GM19397 (cell line): ENCODE results near the gene SGK2.

Source experiments
- ATAC-seq: cut with Tn5 transposase; IDR thresholded peaks from one replicate; pipeline ENCODE4 v1.9.1; 2021; ENCODE audit warnings: mild to moderate bottlenecking, moderate library complexity; ENCODE audit not compliant: unreplicated experiment

SGK2 gene

GRCh38 chr20:43558412-43559146 is at the start of gene SGK2:
Gene SGK2 (plus strand): TSS chr20:43559027. CDS start chr20:43566496, 7,469 bp downstream.
- ATAC-seq, result no peak

DNA sequence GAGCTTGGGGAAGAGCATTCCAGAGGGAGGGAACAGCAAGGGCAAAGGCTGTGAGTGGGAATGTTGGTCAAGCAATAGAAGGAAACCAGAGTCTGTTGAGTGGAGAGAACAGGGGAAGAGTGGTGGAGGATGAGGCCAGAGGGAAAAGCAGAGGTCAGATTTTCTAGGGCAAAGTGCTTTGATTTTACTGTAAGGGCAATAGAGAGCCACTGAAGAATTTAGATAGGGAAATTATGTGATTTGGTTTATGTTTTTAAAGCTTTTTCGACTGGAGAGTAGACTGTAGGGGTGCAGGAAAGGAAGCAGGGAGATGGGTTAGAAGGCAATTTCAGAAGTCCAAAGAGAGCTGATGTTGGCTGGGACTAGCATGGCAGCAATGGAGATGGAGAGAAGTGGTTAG is 46.9 kb upstream of the SGK2 start:
- no peak for ATAC-seq

- ATAC-seq, result no peak
Measured at GRCh38 chr20:43513372-43513930, 45.4 kb upstream of the SGK2 start.

DNA sequence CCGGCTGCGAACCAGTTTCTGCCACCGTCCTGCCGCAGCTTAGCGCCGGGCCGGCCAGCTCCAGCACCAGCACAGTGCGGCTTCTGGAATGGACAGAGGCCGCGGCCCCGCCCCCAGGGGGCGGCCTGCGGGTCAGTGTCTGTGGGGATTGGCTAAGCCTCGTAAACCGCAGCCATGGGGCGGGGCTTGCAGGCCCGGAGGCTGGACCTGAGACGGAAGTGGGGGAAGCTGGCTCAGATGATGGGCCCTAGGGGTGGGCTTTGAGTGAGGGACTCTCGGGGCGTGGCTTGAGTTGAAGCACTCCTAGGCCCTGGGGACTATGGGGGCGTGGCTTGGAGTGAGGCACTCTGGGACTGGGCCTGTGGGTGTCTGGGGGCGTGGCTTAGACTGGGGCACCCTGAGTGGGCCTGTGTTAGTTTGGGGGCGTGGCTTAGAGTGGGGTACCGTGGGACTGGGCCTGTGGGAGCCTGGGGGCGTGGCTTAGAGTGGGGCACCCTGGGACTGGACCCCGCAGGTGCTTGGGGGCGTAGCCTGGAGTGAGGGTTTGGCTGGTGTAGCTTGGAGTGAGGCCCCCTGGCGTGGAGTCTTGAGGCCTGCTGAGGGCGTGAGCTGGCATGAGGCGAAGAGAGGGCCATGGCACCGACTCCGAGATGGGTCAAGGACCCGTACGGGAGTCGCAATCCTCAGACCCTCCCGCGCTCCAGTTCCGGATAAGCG is 44.7 kb upstream of the SGK2 start:
- ATAC-seq, result peak; percentile 83

DNA sequence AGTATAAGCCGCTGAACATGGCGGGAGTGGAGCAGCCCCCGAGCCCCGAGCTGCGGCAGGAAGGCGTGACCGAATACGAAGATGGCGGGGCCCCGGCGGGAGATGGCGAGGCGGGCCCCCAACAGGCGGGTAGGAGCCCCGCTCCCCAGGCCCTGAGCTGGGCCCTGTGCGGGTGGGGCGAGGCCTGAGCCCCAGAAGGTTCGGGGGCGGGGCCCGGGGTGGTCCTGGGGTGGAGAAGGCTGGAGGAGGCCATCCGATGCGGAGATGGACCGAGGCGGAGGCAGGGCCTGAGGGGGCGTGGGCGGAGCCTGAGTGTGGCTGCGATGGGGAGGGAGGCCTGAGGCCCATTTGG is 44.2 kb upstream of the SGK2 start:
- ATAC-seq, result peak; percentile 10

DNA sequence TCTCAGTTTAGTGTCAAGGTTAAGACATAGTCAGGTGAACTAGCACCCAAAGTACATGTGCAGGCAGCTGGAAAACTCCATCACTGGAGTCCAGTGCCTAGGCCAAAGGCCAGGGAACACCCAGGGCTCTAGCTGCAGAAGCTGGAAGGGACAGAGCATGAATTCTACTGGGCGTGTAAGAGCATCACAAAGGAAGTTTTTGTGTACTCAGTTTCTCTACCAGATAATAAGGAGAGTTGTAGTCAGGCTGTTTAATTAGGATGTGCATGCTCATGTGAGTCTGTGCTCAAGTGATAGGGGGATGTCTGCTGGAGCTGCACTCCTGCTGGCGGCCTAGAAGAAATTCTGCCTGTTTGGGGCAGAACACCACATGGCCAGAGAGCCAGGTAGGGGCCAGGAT is 43.2 kb upstream of the SGK2 start:
- no peak for ATAC-seq

GRCh38 chr20:43516251-43516824 is 42.5 kb upstream of the SGK2 start:
- no peak for ATAC-seq

- ATAC-seq, result no peak
Measured at GRCh38 chr20:43520074-43520630, 38.7 kb upstream of the SGK2 start.

GRCh38 chr20:43525021-43525420 is 33.8 kb upstream of the SGK2 start:
- no peak for ATAC-seq

GRCh38 chr20:43528258-43528875 is 30.5 kb upstream of the SGK2 start:
- no peak for ATAC-seq

DNA sequence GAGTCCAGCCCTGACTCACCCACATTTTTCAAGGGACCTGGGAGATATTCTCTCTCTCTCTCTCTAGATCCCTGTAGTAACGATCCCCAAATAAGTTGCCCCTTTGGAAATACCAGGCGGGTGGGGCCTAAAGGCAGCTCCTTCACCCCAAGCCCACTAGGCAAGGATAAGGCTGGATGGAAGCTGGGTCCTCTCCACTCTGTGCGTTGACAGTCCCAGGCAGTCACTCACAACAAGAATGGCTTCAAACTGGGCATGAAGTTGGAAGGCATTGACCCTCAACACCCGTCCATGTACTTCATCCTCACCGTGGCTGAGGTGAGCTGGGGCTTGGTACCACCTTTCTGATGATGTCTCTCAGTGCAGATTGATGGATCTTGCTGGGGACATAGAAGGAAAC is 29.8 kb upstream of the SGK2 start:
- no peak for ATAC-seq

DNA sequence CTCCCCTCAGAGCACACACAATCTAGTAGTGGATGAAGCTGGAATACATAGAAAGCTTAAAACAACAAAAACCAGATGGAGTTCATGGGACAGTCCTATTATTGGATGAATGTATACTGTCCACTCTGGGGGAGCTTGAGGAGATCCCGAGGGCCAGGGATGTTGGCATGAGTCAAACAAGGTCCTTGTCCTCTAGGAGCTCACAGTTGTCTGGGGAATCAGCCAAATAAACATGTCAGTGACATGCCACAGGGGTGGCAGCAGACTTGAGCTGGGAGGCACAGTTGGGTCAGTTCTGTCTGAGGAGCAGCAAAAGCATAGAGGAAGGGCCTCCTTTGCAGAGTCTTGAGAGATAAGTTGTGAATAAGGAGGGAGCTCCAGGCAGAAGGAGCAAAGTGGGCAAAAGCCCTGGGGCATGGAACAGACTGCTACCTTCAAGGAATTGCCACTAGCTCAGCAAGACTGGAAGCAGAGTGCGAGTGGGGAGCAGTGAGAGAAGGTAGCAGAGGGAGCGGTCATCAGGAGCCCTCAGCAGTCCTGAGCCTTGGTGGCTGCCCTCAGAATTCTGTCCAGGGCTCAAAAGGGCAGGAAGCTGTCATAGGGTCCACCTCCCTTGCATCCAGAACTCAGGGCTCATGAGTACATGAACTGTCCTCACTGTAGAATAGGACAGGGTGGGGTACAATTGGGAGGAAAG is 29.2 kb upstream of the SGK2 start:
- no peak for ATAC-seq

DNA sequence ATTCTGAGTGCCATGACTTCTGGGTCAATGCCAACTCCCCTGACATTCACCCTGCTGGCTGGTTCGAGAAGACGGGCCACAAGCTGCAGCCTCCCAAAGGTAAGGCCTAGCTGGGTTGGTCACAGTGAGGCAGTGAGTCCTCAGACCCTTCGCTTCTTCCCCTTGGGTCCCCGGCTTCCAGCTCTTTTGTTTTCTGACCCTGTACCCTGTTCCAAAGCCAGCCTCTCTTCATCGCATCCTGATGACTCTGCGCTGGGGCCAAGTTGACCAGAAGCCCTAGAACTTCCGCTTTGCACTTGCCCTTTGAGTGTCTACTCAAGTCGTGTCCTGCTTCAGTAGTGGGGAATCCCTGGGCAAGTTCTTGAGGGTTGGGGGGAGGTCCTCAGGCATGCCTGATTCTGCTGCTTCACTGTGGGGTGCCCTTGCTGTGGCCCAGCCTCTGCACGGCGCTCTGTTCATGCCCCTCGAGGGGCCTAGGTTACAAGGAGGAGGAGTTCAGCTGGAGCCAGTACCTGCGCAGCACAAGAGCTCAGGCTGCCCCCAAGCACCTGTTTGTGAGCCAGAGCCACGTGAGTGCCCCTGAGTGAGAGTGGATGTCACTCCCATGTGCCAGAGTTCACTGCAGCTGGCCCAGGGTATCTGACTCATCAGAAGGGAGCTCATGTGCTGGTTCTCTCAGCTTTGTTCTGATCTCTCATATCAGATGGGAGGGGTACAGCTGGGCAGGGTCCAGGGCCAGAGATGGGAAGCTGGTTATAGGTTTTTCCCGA is 28.3 kb upstream of the SGK2 start:
- no peak for ATAC-seq

- no peak for ATAC-seq
Measured at GRCh38 chr20:43531091-43531443, 27.8 kb upstream of the SGK2 start.

DNA sequence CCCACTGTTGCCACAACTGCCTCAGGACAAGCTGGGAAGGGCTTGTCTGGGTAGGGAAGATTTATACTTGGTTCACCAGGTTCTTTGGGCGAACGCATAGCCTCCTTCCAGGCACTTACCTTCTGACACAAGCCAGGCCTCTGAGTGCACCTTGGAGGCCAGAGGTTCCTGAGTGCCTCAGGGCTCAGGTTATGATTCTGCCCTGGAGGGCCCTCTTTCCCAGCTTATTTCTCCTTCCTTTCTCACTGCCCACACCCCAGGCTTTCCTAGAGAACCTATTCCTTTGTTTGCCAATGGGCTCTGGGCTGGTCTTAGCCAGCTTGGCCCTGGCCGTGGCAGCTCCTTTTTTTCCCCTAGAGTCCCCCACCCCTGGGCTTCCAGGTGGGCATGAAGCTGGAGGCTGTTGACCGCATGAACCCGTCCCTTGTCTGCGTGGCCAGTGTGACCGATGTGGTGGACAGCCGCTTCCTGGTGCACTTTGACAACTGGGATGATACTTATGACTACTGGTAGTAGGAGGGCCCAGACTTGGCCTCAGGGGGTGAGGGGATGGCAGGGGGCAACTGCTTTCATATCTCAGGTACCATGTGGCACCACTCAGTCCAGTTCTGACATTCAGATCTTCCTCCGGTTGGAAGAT is 26.3 kb upstream of the SGK2 start:
- ATAC-seq, result no peak

DNA sequence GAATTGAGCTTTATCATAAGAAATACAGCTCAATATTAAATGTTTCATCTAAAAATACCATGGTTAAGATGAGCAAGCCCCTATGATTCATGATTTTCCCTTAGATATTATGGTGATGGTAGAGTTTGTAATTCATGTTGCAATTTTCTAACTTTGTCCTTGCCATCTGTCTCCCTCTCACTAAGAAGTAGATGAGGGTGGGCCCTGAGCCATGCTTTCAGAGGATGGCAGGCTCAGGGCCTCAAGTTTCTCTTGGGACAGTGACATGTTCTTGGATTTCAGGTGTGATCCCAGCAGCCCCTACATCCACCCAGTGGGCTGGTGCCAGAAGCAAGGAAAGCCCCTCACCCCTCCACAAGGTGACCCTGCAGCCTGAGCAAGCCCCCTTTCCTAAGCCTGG is 25.8 kb upstream of the SGK2 start:
- ATAC-seq, result no peak

GRCh38 chr20:43534016-43534415 is 24.8 kb upstream of the SGK2 start:
- no peak for ATAC-seq

- no peak for ATAC-seq
Measured at GRCh38 chr20:43534791-43535350, 24.0 kb upstream of the SGK2 start.

DNA sequence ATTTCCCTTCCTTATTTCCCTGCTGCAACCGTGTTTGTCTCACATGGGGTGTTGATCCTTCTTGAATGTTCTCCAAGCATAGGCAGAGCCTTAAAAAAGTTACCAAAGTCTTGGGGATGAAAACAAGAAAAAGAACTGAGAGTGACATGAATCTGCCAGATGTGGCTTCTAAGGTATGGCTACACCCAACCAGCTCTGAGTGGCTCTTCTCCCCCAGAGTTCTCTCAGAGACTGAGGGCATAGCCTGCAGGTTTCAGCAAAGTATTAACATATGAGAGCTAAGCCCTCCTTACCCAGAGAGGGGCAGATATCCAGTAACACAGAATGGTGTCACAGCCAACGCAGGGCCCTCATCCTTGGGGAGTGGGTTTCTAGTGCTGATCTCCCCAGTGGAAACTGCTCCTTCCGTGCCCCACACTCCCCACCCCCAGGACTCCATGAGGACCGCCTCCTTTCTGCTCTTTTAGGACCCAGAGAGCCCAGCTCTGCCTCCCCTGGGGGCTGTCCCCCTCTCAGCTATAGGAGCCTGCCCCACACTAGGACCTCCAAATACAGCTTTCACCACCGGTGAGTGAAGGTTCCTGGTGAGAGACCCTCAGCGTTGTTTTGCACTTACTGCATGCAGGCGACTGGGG is 23.3 kb upstream of the SGK2 start:
- ATAC-seq, result no peak
